HG03159 (cell line): ENCODE measurements around the gene ADGRL3.

Experiments
- ATAC-seq: cut with Tn5 transposase; IDR thresholded peaks from one replicate; pipeline ENCODE4 v1.9.1; 2021; ENCODE audit warnings: mild to moderate bottlenecking, moderate library complexity; ENCODE audit not compliant: unreplicated experiment

Gene ADGRL3

GRCh38 chr4:61200187-61200915, at the start of gene ADGRL3:
ADGRL3 (plus strand) TSS chr4:61200326.
- ATAC-seq: no peak

DNA sequence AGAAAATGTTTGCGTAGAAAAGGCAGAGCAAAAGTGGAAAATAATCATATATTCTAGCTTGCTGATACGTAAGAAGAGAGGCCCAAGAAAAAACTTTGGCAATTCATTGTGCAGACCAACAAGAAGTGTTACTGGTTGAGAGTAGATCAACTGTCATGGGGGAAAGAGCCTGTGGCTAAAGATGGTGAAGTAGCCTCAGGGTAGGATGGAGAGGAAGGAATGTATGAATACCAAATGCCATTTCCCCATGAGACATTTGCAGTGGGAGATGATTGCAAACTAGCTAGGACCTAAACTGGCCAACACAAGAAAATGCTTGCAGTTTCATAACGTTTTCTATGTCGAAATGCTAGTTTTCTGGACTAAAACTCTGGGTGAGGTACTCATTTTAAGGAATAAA, 47.7 kb upstream of the ADGRL3 start:
- no peak for ATAC-seq

DNA sequence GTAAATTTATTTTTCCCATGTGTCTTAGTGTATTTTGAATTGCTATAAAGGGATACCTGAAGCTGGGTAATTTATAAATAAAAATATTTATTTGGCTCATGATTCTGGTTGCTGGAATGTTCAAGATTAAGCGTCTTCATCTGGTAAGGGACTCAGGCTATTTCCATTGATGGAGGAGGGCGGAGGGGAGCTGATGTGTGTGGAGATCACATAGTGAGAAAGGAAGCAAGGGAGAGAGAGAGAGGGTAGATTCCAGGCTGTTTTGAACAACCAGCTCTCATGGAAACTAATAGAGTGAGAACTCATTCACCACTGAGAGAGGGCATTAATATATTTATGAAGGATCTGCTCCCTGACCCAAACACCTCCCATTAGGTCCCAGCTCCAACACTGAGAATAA, 39.6 kb upstream of the ADGRL3 start:
- ATAC-seq: no peak

DNA sequence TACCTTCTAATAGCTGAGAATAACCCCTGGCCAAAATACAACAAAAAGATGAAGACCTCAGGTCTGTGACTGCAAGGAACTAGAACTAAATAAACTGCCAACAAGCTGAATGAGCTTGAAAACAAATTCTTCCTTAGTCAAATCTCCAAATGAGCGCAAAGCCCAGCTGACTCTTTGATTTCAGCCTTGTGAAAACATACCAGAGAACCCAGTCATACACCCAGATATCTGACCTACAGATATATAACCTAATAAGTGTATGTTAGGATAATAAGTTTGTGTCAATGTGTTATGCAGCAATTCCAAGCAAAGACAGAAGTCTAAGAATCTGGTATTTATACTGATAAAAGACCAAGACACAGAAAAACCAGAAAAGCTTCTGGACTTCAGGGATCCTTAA, 38.0 kb upstream of the ADGRL3 start:
- no peak for ATAC-seq

GRCh38 chr4:61173799-61174198, 26.3 kb upstream of the ADGRL3 start:
- ATAC-seq: no peak

DNA sequence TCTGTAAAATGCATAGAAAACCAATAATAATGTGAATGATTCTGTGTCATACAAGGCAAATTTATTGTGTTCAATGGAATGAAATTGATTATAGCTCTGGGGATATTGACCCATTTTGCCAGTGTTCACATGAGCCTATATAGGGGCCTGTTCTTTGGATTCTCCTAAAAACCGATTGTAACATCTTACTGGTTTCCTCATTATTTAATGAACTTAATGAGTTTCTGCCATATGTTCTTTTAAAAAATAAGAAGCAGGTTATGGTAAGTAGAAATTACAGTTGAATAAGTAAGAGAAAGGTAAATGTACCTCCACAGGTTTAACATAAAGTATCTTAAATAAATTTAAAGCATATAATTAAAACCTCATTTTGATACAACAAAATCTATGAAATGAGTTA, 24.6 kb upstream of the ADGRL3 start:
- ATAC-seq: no peak

GRCh38 chr4:61177367-61177766, 22.8 kb upstream of the ADGRL3 start:
- no peak for ATAC-seq

- ATAC-seq: no peak
Observed at GRCh38 chr4:61180405-61180804, 19.7 kb upstream of the ADGRL3 start.

- no peak for ATAC-seq
Observed at GRCh38 chr4:61182915-61183314, 17.2 kb upstream of the ADGRL3 start.

- ATAC-seq: no peak
Observed at GRCh38 chr4:61185288-61185687, 14.8 kb upstream of the ADGRL3 start.

DNA sequence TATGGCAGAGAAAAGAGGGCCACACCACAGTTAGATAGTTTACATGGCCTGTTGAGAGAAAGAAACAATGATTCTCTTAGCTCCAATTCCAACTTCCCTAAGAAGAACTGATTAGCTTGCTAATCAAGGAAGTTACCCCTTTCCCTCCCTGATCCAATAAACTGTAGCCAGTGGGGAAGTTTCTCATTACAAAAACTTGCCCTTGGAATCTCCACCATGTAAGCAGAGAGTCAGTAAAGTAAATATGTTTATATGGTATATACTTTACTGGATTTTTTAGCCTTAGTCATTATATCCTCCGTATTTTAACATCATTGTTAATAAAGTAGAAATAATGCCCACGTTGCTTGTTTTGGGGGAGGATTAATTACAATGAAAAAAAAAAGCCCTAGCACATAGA, 7.7 kb upstream of the ADGRL3 start:
- no peak for ATAC-seq

DNA sequence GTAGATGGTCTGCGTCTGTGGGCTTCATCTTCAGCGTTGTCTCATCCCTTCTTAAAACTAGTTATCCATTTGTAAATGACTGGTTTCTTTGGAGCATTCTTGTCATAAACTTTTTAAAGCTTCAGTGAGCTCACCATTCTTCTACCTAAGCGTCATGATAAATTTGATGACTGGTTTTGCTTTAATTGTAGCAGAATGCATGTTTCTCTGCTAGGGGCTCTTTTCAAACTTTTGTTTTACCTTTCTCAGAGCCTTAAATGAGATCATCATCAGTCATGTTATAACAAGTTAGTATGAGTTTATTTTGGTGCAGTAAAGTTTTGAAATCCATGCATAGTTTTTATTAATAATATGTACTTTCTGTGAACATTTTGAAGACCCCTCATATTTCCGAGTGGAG, 6.3 kb upstream of the ADGRL3 start:
- no peak for ATAC-seq

DNA sequence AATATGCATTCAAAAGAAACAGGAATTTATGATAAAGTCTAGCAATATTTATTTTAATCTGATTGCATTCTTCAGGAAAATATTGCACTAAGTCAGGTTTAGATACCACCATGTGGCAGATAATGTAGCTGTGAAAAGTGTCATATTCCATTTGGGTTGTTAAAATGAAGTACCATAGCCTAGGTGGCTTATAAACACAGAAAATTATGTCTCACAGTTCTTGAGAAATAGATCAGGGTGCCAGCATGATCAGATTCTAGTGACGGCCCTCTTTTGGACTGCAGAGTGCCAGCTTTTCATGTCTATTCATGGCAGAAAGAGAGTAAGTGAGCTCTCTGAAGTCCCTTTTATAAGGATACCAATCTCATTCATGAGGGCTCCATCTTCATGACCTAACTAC, 5.6 kb upstream of the ADGRL3 start:
- no peak for ATAC-seq

GRCh38 chr4:61195101-61195500, 5.0 kb upstream of the ADGRL3 start:
- ATAC-seq: no peak

- ATAC-seq: no peak
Observed at GRCh38 chr4:61198686-61199085, 1.4 kb upstream of the ADGRL3 start.

DNA sequence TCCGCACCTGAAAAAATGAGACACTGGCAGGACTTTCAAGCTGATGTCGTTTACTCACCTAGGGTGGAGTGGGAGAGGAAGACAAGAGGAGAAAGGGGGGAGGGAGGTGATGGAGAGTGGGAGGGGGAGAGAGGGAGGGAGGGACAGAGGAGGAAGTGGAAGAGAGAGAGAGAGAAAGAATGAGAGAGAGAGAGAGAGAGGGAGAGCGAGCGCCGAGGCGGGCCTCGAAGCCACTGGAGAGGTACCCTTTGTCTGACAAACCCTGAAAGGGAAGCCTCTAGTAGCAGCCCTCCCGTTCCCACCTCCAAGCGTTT, 296 bp upstream of the ADGRL3 start:
- ATAC-seq: no peak

GRCh38 chr4:61200916-61201526, 895 bp downstream of the ADGRL3 start:
- no peak for ATAC-seq

DNA sequence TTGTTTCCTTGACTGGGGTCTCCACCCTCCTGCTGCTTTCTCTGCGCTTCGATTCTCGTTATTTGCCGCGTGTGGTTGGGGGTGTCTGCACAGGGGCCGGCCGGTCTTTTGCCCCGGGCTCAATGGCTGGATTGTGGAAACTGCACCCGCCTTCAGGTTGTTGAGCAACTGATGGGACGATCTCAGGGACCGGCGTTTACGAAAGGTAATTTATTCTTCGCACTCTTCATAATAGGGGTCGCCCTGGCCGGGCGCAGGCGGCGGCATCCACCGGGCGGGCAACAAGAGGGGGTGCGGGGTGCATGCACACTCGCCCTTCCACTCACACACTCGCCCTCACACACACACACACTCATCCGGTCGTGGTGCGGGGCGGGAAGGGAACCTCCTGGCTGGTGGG, 1.4 kb downstream of the ADGRL3 start:
- ATAC-seq: no peak

DNA sequence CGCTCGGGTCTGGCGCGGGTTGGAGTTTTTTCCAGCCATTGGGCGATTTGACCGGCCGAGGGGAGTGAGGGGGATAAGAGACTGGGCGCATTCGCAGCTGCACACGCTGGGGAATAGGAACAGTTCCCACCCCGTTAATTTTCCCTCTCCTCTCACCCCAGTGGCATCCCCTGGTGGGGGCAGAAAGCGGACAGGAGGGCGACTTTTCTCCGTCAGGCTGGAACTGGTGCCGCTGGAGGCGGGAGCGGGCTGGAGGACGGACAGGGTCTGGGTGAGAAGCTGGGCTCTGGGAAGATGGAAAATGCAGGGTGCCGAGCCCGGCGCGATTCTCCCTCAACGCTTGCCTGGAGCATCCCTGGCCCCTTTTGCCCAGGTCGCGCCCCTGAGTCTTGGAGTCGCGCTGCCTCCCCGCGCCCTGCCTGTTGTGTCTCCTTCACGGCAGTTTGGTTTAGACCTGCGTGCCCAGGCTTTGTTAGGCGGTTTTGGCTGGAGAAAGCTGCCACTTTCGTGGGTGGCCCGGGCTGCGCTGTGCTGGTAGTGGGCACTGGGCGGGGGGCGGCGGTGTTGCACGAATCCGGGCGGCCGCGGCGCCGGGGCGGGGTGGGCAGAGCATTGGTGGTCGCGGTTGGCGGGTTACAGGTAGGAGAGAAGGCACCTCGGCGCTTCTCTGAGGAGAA, 2.0 kb downstream of the ADGRL3 start:
- no peak for ATAC-seq

- ATAC-seq: no peak
Observed at GRCh38 chr4:61202638-61203435, 2.7 kb downstream of the ADGRL3 start.

DNA sequence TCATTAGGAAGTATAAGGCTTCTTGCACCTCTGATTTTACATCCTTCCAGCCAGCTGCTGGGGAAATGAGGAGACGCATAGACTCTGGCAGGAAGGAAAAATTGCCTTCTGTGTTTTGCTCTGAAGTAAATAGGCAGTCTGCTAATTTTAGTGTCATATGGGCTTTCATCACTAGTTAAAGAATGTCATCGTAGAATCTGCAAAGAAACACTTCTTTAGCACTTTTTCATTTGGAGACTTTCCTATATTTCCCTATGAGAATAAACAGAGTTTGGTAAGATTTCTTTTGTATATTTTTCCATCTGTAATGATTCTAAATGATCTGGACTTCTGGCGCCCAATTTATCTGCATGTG, 3.3 kb downstream of the ADGRL3 start:
- ATAC-seq: no peak
